Measurements from ENCODE around the gene HNRNPUL1. TPM values are rescaled to one million over a fixed set of nuclear protein-coding genes. Genes with fewer than 3 reads are reported as not detected.

The HNRNPUL1 gene
- total and polyA plus RNA-seq, 2 of the 8 experiments (the other 6 are each of a cell fraction or from before 2014, with no cell fraction given), result 99.5 to 264 TPM

GRCh38 chr19:41324921-41325639, 60.9 kb downstream of the HNRNPUL1 start (continued):
- TF ChIP-seq JUN (IDR thresholded peaks at IDR 0.05; ENCODE audit: low read depth, low read length) (no peak), SRF (IDR thresholded peaks at IDR 0.05; ENCODE audit: low read depth, low read length) (no peak), POLR2A (IDR thresholded peaks at IDR 0.05; ENCODE audit: control extremely low read depth in 1 of 2, low read depth in 2 of 2, low read length in 2 of 2) (0 out of 3 replicates have a peak, but pooled peaks of 1 of the 2 experiments have one; percentile 36), TCF12 (IDR thresholded peaks at IDR 0.05; ENCODE audit: low read depth, low read length) (no peak), JUND (IDR thresholded peaks at IDR 0.05; ENCODE audit: low read length) (peak; percentile 39; the same call in 1 of the 2 replicates), TAF1 (IDR thresholded peaks at IDR 0.05; ENCODE audit: low read depth, low read length) (no peak), HDAC2 (IDR thresholded peaks at IDR 0.05; ENCODE audit: borderline replicate concordance in 1 of 2, low read depth in 2 of 2, low read length in 2 of 2) (no peak), FOSL1 (IDR thresholded peaks at IDR 0.05; ENCODE audit: insufficient read depth, low read depth, low read length) (no peak), SUZ12 (IDR thresholded peaks at IDR 0.05; ENCODE audit: low read length) (no peak), RAD21 (IDR thresholded peaks at IDR 0.05 in 1 of 2, conservative IDR thresholded peaks at IDR 0.05 in 1 of 2; ENCODE audit: low read depth in 2 of 2, low read length in 2 of 2) (no peak), EP300 (IDR thresholded peaks at IDR 0.05; ENCODE audit: borderline replicate concordance in 1 of 2, low read depth in 2 of 2, low read length in 2 of 2) (no peak), KDM1A (IDR thresholded peaks at IDR 0.05; ENCODE audit: borderline replicate concordance, low read length) (no peak), MAX (IDR thresholded peaks at IDR 0.05) (peak; percentile 53), CHD2 (IDR thresholded peaks at IDR 0.05; ENCODE audit: low read length) (no peak), KDM5A (IDR thresholded peaks at IDR 0.05; ENCODE audit: low read length) (no peak), YY1 (IDR thresholded peaks at IDR 0.05; ENCODE audit: low read depth, low read length) (no peak), POU5F1 (IDR thresholded peaks at IDR 0.05; ENCODE audit: low read depth, low read length) (no peak)
